ENCODE data around the gene ZSCAN2. TPM values are rescaled to one million over a fixed set of nuclear protein-coding genes. Genes with fewer than 3 reads are reported as not detected.

The ZSCAN2 gene
- total RNA-seq, 2 donors from 2014 or later = 13.9 to 23.2 TPM

GRCh38 chr15:84668221-84668982 lies 67.6 kb downstream of the ZSCAN2 start:
- 93% methylated on average over 3 of the region's 3 CpGs for WGBS
- DNase-seq (ENCODE audit: low spot score) = no peak
- Histone ChIP-seq H3K9me3 (no peaks in the 10 kb centered on the region), H3K4me1 (replicated peaks) (no peaks in the 10 kb centered on the region), H3K36me3 (no peaks in the 10 kb centered on the region), H3K27me3 (replicated peaks; ENCODE audit: insufficient read depth) (no peaks in the 10 kb centered on the region), H3K4me3 (no peak overlapping the region), H3K27ac (no peak overlapping the region)
- TF ChIP-seq CTCF (IDR thresholded peaks at IDR 0.05) = no peak
- intact Hi-C loops (cut with DNase I) = no loop called here

GRCh38 chr15:84669726-84670125 lies 68.9 kb downstream of the ZSCAN2 start:
- no peaks in the 10 kb centered on the region for H3K4me1 ChIP-seq (replicated peaks)
- H3K27ac ChIP-seq = no peak overlapping the region
- no peaks in the 10 kb centered on the region for H3K9me3 ChIP-seq
- WGBS = 88% methylated on average over 8 of the region's 8 CpGs
- TF ChIP-seq POLR2A (IDR thresholded peaks at IDR 0.05) (no peak), POLR2AphosphoS5 (IDR thresholded peaks at IDR 0.05) (no peak), CTCF (IDR thresholded peaks at IDR 0.05) (no peak)
- intact Hi-C loops (cut with DNase I) = no loop called here
- DNase-seq (ENCODE audit: low spot score) = no peak
- no peaks in the 10 kb centered on the region for H3K27me3 ChIP-seq (replicated peaks; ENCODE audit: insufficient read depth)
- H3K4me3 ChIP-seq = no peak overlapping the region
- no peaks in the 10 kb centered on the region for H3K36me3 ChIP-seq

- no peak for TF ChIP-seq POLR2AphosphoS5 (IDR thresholded peaks at IDR 0.05)
- no peak for TF ChIP-seq CTCF (IDR thresholded peaks at IDR 0.05)
- TF ChIP-seq POLR2A (IDR thresholded peaks at IDR 0.05) = no peak
- DNase-seq (ENCODE audit: low spot score) = no peak
- intact Hi-C loops (cut with DNase I) = no loop called here
- Histone ChIP-seq H3K9me3 (no peaks in the 10 kb centered on the region), H3K4me1 (replicated peaks) (no peaks in the 10 kb centered on the region), H3K36me3 (no peaks in the 10 kb centered on the region), H3K27ac (no peak overlapping the region), H3K27me3 (replicated peaks; ENCODE audit: insufficient read depth) (no peaks in the 10 kb centered on the region), H3K4me3 (no peak overlapping the region)
Measured at GRCh38 chr15:84671211-84671610, 70.4 kb downstream of the ZSCAN2 start.

Other genes starting within 250 kb of the ZSCAN2 start
- 10 to 100 TPM; 20.7 to 43.9 TPM for gene WDR73, start 53.3 kb downstream of the ZSCAN2 start, total RNA-seq
- gene NMB, start 57.2 kb downstream of the ZSCAN2 start, total RNA-seq = 10 to 100 TPM in 1 of 2 donors, 1 to 10 TPM in 1; 6.2 to 16.6 TPM
- 100 to 1,000 TPM in 1 of 2 donors, 10 to 100 TPM in 1; 91.2 to 115 TPM for gene SEC11A, start 115.1 kb downstream of the ZSCAN2 start, total RNA-seq
- 10 to 100 TPM; 20.8 to 38.7 TPM for gene ZNF592, start 147.6 kb downstream of the ZSCAN2 start, total RNA-seq
- 1 to 10 TPM in 1 of 2 donors, under 1 TPM in 1; 0.68 to 7.2 TPM for gene ALPK3, start 216.3 kb downstream of the ZSCAN2 start, total RNA-seq

Measured in prostate gland (tissue), 2 donors.